ENCODE measurements around the gene ZNF484.
"Not testable (repeated sequence)": the region's sequence is repeated elsewhere in the genome, so short reads cannot be mapped to it uniquely, and the experiment has no call there.

ZNF484 gene

DNA sequence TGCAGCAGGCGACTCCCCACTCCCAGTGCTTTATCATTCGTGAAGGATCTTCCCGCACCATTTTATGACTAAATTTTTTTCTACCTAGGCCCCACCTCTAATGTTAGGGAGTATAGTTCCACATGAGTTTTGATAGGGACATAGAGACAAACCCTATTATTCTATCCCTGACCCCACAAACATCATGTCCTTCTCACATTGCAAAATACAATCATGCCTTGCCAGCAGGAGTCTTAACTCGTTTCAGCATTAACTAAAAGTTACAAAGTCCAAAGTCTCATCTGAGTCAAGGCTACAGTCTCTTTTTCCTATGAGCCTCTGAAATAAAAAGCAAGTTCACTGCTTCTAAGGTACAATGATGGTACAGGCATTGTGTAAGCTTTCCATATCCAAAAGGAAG, 14.4 kb upstream of the ZNF484 start:
- H3K27me3 ChIP-seq (ENCODE audit: control insufficient read depth, insufficient read depth, low read length); H3K27ac ChIP-seq (ENCODE audit: low read length); H3K36me3 ChIP-seq (ENCODE audit: control insufficient read depth, insufficient read depth, low read length); H3K4me3 ChIP-seq (ENCODE audit: low read length); H3K9me3 ChIP-seq (ENCODE audit: control insufficient read depth, insufficient read depth, low read length); DNase-seq (ENCODE audit: low read depth, low spot score); H3K4me1 ChIP-seq (ENCODE audit: control insufficient read depth, insufficient read depth, low read length): not testable (repeated sequence)
- WGBS (ENCODE audit: insufficient coverage, insufficient read length) = no CpG with 5 or more reads among the region's 4 CpGs

DNA sequence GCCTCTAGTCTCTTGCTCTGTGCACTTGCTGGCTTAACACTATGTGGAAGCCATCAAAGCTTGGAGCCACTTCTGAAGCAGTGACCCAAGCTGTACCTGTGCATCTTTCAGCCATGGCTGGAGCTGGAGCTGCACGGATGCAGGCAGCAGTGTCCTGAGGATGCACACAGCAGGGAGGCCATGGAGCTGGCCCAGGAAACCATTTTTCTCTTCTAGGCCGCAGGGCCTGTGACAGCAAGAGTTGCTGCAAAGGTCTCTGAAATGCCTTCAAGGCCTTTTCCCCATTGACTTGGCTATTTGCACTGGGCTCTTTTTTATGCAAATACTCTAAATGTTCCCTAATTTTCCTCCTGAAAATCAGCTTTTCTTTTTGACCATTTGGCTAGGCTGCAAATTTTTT, 12.9 kb upstream of the ZNF484 start:
- no peak overlapping the region for H3K4me3 ChIP-seq (ENCODE audit: low read length)
- H3K36me3 ChIP-seq (ENCODE audit: control insufficient read depth, insufficient read depth, low read length) = no peaks in the 10 kb centered on the region
- H3K9me3 ChIP-seq (ENCODE audit: control insufficient read depth, insufficient read depth, low read length) = no peaks in the 10 kb centered on the region
- peaks cover 5% of the 10 kb centered on the region for H3K4me1 ChIP-seq (ENCODE audit: control insufficient read depth, insufficient read depth, low read length)
- H3K27me3 ChIP-seq (ENCODE audit: control insufficient read depth, insufficient read depth, low read length) = no peaks in the 10 kb centered on the region; the same call in 1 of the 2 replicates
- WGBS (ENCODE audit: insufficient coverage, insufficient read length) = no CpG with 5 or more reads among the region's 2 CpGs
- H3K27ac ChIP-seq (ENCODE audit: low read length) = no peak overlapping the region
- DNase-seq (ENCODE audit: low read depth, low spot score) = no peak

DNA sequence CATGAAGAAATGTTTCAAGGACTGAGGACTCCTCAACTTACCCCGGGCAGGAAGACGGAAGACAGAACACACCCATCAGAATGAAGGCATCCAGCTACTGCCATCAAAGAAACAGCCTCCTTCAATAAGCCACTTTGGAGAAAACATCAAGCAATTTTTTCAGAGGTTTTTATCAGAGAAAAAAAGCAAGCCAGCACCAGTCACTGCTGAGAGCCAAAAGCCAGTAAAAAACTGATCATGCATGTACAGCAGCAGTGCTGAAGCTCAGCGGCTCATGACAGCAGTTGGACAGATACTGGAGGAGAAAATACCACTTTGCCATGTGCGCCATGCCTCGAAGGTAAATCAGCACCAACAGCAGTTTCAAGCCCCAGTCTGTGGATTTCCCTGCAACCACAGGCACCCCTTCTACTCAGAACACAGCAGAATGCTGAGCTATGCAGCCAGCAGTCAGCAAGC, 10.1 kb upstream of the ZNF484 start:
- Histone ChIP-seq H3K27ac (ENCODE audit: low read length) (no peak overlapping the region), H3K4me1 (ENCODE audit: control insufficient read depth, insufficient read depth, low read length) (peaks cover 9% of the 10 kb centered on the region), H3K36me3 (ENCODE audit: control insufficient read depth, insufficient read depth, low read length) (no peaks in the 10 kb centered on the region), H3K27me3 (ENCODE audit: control insufficient read depth, insufficient read depth, low read length) (no peaks in the 10 kb centered on the region; the same call in 1 of the 2 replicates), H3K4me3 (ENCODE audit: low read length) (no peak overlapping the region), H3K9me3 (ENCODE audit: control insufficient read depth, insufficient read depth, low read length) (no peaks in the 10 kb centered on the region)
- no peak for DNase-seq (ENCODE audit: low read depth, low spot score)
- no CpG with 5 or more reads among the region's 5 CpGs for WGBS (ENCODE audit: insufficient coverage, insufficient read length)

DNA sequence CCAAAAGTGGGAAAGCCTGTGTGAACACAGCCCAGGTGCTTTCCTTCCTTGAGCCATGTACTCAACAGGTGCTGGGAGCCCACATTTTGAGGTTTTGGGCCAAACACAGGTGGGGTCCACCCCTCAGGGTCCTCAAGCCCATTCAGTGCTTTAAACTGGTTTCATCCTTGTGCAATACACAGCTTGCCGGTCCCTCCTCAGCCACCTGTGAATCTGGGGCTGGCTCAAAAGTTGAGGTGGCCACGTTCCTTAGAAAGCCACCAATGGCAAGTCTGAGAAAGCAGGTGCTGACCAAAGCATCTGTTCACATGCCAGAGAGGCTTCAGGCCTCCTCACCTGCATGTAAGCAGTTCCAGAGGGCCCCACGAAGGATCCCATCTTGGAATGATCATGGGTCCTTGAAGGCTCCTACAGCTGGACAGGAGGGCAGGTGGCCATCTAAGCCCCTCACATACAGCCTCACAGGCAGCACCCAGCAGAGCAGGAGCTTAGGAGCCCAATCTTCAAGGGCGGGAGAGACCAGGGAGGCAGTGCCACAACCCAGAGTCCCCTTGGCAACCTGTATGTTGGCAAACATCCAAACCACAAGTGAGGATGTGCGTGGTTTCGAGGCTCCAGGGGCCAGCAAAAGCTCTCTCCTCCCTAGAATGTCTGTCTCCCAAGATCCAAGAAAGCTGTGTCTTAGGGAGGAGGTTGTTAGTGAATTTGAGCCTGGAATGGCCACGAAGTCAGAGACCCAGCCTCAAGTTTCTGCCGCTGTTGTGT, 9.2 kb upstream of the ZNF484 start:
- not testable (repeated sequence) for H3K9me3 ChIP-seq (ENCODE audit: control insufficient read depth, insufficient read depth, low read length); H3K27ac ChIP-seq (ENCODE audit: low read length); H3K27me3 ChIP-seq (ENCODE audit: control insufficient read depth, insufficient read depth, low read length); DNase-seq (ENCODE audit: low read depth, low spot score); H3K4me1 ChIP-seq (ENCODE audit: control insufficient read depth, insufficient read depth, low read length); H3K4me3 ChIP-seq (ENCODE audit: low read length); H3K36me3 ChIP-seq (ENCODE audit: control insufficient read depth, insufficient read depth, low read length)
- WGBS (ENCODE audit: insufficient coverage, insufficient read length) = no CpG with 5 or more reads among the region's 8 CpGs

DNA sequence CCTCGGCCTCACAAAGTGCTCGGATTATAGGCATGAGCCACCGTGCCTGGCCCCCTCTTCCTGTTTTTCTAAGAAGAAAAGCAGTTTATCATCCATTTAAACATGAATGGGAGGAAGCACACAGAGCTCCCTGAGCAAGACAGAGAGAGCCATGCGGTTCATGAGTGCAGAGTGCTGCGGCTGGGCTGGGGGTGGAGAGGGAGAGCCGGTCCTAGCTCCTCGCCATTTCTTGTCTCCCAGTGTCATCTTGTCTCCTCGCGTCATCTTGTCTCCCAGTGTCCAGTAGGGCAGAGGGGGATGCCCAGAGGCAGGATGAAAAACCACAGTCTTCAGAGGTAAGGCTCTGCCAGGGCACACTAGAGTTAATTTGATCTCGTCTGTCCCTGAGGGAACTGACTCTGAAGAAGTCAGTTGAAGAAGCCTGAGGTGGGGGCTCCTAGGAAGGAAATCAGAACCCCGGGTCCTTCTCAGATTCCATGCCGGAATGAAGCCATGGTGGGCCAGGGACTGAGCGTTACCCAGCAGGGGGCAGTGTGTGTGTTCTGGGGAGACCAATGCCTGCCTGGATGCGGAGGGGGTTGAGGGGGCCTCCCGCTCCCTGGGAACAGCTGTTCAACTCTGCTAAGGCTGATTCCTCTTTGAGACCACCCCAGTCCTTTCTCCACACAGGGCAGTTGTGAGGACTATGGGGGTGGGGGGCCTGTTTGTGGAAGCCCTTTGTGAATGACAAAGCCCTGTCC, 6.0 kb upstream of the ZNF484 start:
- H3K27ac ChIP-seq (ENCODE audit: low read length); H3K36me3 ChIP-seq (ENCODE audit: control insufficient read depth, insufficient read depth, low read length); H3K4me3 ChIP-seq (ENCODE audit: low read length); H3K4me1 ChIP-seq (ENCODE audit: control insufficient read depth, insufficient read depth, low read length); H3K9me3 ChIP-seq (ENCODE audit: control insufficient read depth, insufficient read depth, low read length); H3K27me3 ChIP-seq (ENCODE audit: control insufficient read depth, insufficient read depth, low read length); DNase-seq (ENCODE audit: low read depth, low spot score): not testable (repeated sequence)
- no CpG with 5 or more reads among the region's 15 CpGs for WGBS (ENCODE audit: insufficient coverage, insufficient read length)

DNA sequence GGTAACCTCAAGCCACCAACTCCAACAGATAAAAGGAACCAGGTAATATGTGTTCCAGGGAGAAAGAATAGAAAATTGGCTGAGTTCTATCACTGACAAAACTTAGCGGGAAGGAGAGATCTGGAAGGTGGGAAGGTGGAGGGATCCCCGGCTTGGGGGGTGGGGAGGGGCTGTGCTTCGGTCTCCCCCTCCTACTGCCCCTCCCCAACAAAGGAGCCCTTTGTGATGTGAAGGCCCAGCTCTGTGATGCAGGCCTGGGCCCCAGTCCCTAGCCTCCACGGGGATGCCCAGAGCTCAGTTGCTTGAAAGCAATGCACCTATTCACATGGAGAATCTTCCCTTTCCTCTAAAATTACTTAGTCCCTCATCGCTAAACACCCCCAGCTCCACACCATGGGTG, 4.4 kb upstream of the ZNF484 start:
- no peak overlapping the region for H3K4me3 ChIP-seq (ENCODE audit: low read length)
- no peaks in the 10 kb centered on the region; the same call in 1 of the 2 replicates for H3K27me3 ChIP-seq (ENCODE audit: control insufficient read depth, insufficient read depth, low read length)
- no peak overlapping the region for H3K27ac ChIP-seq (ENCODE audit: low read length)
- H3K4me1 ChIP-seq (ENCODE audit: control insufficient read depth, insufficient read depth, low read length) = peaks cover 5% of the 10 kb centered on the region
- no peak for DNase-seq (ENCODE audit: low read depth, low spot score)
- no peaks in the 10 kb centered on the region for H3K36me3 ChIP-seq (ENCODE audit: control insufficient read depth, insufficient read depth, low read length)
- no peaks in the 10 kb centered on the region for H3K9me3 ChIP-seq (ENCODE audit: control insufficient read depth, insufficient read depth, low read length)
- no CpG with 5 or more reads among the region's 5 CpGs for WGBS (ENCODE audit: insufficient coverage, insufficient read length)

DNA sequence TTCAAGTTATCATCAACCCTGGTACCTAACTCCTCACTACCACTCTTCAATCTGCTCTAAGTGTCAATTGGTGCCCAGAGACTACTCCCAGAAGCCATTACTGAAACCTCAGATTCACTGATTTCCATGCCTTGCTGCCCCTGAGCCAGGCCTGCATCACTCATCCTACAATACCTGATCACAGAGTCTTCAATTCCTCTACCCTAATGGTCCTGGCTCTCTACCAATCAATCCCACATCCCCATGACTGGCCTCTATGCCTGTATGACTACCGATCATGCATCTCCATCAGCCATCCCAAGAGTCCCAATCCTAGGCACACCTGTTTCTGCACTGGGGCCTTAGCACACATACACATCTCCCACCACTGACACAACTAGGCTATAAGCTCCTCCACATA, 2.5 kb downstream of the ZNF484 start:
- Histone ChIP-seq H3K4me3 (ENCODE audit: low read length) (no peak overlapping the region), H3K36me3 (ENCODE audit: control insufficient read depth, insufficient read depth, low read length) (no peaks in the 10 kb centered on the region), H3K27me3 (ENCODE audit: control insufficient read depth, insufficient read depth, low read length) (no peaks in the 10 kb centered on the region), H3K9me3 (ENCODE audit: control insufficient read depth, insufficient read depth, low read length) (no peaks in the 10 kb centered on the region), H3K4me1 (ENCODE audit: control insufficient read depth, insufficient read depth, low read length) (peaks cover 2% of the 10 kb centered on the region; the same call in 1 of the 2 replicates), H3K27ac (ENCODE audit: low read length) (no peak overlapping the region)
- DNase-seq (ENCODE audit: low read depth, low spot score) = no peak
- WGBS (ENCODE audit: insufficient coverage, insufficient read length) = no CpG with 5 or more reads among the region's 1 CpG

DNA sequence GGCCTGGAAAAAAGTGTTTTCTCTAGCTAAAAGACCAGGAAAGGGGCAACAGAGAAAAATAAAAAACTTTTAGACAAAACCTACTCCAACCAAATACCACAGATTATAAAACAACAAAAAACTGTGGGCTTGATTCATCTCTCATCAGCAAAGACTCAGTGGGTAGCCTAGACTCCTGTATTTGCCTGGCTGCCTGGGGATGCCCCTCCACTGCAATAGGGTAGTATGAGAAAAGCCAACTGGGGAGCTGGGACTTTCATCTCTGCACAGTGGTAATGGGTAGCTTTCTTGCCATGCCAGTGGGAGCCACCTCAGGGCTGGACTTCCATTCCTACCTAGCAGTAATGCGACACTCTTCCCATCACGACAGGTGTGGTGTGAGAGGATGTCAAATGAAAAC, 7.5 kb downstream of the ZNF484 start:
- Histone ChIP-seq H3K4me3 (ENCODE audit: low read length) (no peak overlapping the region), H3K4me1 (ENCODE audit: control insufficient read depth, insufficient read depth, low read length) (0 out of 2 replicates have a peak, but pooled peaks cover 2% of the 10 kb centered on the region), H3K36me3 (ENCODE audit: control insufficient read depth, insufficient read depth, low read length) (no peaks in the 10 kb centered on the region), H3K9me3 (ENCODE audit: control insufficient read depth, insufficient read depth, low read length) (no peaks in the 10 kb centered on the region), H3K27ac (ENCODE audit: low read length) (no peak overlapping the region), H3K27me3 (ENCODE audit: control insufficient read depth, insufficient read depth, low read length) (no peaks in the 10 kb centered on the region)
- WGBS (ENCODE audit: insufficient coverage, insufficient read length) = no CpG with 5 or more reads among the region's 2 CpGs
- no peak for DNase-seq (ENCODE audit: low read depth, low spot score)

DNA sequence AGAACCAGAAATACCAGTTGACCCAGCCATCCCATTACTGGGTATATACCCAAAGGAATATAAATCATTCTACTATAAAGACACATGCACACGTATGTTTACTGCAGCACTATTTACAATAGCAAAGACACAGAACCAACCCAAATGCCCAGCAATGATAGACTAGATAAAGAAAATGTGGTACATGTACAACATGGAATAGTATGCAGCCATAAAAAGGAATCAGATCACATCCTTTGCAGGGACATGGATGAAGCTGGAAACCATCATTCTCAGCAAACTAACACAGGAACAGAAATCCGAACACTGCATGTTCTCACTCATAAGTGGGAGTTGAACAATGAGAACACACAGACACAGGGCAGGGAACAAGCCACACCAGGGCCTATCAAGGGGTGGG, 11.2 kb downstream of the ZNF484 start:
- WGBS (ENCODE audit: insufficient coverage, insufficient read length) = no CpG with 5 or more reads among the region's 2 CpGs
- not testable (repeated sequence) for H3K27me3 ChIP-seq (ENCODE audit: control insufficient read depth, insufficient read depth, low read length); DNase-seq (ENCODE audit: low read depth, low spot score); H3K4me3 ChIP-seq (ENCODE audit: low read length); H3K4me1 ChIP-seq (ENCODE audit: control insufficient read depth, insufficient read depth, low read length); H3K9me3 ChIP-seq (ENCODE audit: control insufficient read depth, insufficient read depth, low read length); H3K36me3 ChIP-seq (ENCODE audit: control insufficient read depth, insufficient read depth, low read length); H3K27ac ChIP-seq (ENCODE audit: low read length)

DNA sequence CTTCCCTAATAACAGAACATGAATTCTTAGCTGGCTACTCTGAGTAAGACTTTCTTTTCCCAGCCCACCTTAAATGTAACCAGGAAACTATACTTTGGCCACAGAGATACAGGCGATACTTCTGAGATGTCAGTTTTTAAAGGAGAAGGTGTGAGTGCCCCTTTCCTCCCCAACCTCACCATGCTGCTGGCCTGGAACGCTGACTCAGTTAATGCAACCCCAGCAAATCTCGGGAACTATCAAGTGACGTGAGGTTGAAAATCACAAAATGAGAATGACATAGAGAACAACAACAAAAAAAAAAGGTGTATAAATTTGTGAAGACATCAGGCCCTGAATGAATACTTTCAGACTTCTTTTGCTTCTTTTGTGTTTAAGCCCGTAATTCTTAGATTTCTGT, 13.7 kb downstream of the ZNF484 start:
- Histone ChIP-seq H3K27ac (ENCODE audit: low read length) (no peak overlapping the region), H3K27me3 (ENCODE audit: control insufficient read depth, insufficient read depth, low read length) (no peaks in the 10 kb centered on the region), H3K4me1 (ENCODE audit: control insufficient read depth, insufficient read depth, low read length) (no peaks in the 10 kb centered on the region), H3K36me3 (ENCODE audit: control insufficient read depth, insufficient read depth, low read length) (no peaks in the 10 kb centered on the region), H3K9me3 (ENCODE audit: control insufficient read depth, insufficient read depth, low read length) (no peaks in the 10 kb centered on the region), H3K4me3 (ENCODE audit: low read length) (no peak overlapping the region)
- no peak for DNase-seq (ENCODE audit: low read depth, low spot score)
- WGBS (ENCODE audit: insufficient coverage, insufficient read length) = no CpG with 5 or more reads among the region's 5 CpGs

All from iPS DF 6.9 (cell line).